GM19328 (cell line): Measurements from ENCODE around the gene KCTD13.
"Not testable (repeated sequence)": the region's sequence is repeated elsewhere in the genome, so short reads cannot be mapped to it uniquely, and the experiment has no call there.

ENCODE experiments used
- ATAC-seq: cut with Tn5 transposase; IDR thresholded peaks from one replicate; pipeline ENCODE4 v1.9.1; 2021; ENCODE audit warnings: mild to moderate bottlenecking, moderate library complexity; ENCODE audit not compliant: unreplicated experiment

Gene KCTD13

GRCh38 chr16:29883987-29884386, 42.0 kb downstream of the KCTD13 start:
- no peak for ATAC-seq

- no peak for ATAC-seq
These were observed 45.0 kb downstream of the KCTD13 start for GRCh38 chr16:29881050-29881449.

- ATAC-seq: no peak
These were observed 47.9 kb downstream of the KCTD13 start for GRCh38 chr16:29878172-29878571.

GRCh38 chr16:29877266-29877961, 48.6 kb downstream of the KCTD13 start:
- ATAC-seq: no peak

- no peak for ATAC-seq
These were observed 49.3 kb downstream of the KCTD13 start for GRCh38 chr16:29876594-29877249.

- ATAC-seq: no peak
These were observed 49.8 kb downstream of the KCTD13 start for GRCh38 chr16:29876217-29876593.

- no peak for ATAC-seq
These were observed 50.8 kb downstream of the KCTD13 start for GRCh38 chr16:29875206-29875605.

GRCh38 chr16:29873319-29873718, 52.7 kb downstream of the KCTD13 start:
- no peak for ATAC-seq

GRCh38 chr16:29871822-29872546, 54.0 kb downstream of the KCTD13 start:
- ATAC-seq: no peak

- ATAC-seq: not testable (repeated sequence)
These were observed 57.0 kb downstream of the KCTD13 start for GRCh38 chr16:29869067-29869466.

GRCh38 chr16:29868396-29869009, 57.5 kb downstream of the KCTD13 start:
- no peak for ATAC-seq

GRCh38 chr16:29864205-29864604, 61.8 kb downstream of the KCTD13 start:
- ATAC-seq: no peak

GRCh38 chr16:29863669-29863984, 62.4 kb downstream of the KCTD13 start:
- no peak for ATAC-seq

GRCh38 chr16:29862884-29863668, 63.0 kb downstream of the KCTD13 start, which contains the start of gene CDIPT:
CDIPT (minus strand) TSS chr16:29863226; CDS start chr16:29862857, 369 bp downstream.
- ATAC-seq: peak; percentile 85

- no peak for ATAC-seq
These were observed 63.6 kb downstream of the KCTD13 start for GRCh38 chr16:29862383-29862883.

- no peak for ATAC-seq
These were observed 65.8 kb downstream of the KCTD13 start for GRCh38 chr16:29860218-29860617.

GRCh38 chr16:29858974-29859373, 67.1 kb downstream of the KCTD13 start:
- ATAC-seq: no peak

- no peak for ATAC-seq
These were observed 67.7 kb downstream of the KCTD13 start for GRCh38 chr16:29858149-29858849.

GRCh38 chr16:29857133-29857760, 68.8 kb downstream of the KCTD13 start:
- no peak for ATAC-seq
